Natural killer cell (primary cell): ENCODE results near the gene OR7C1. TPM values are rescaled to one million over a fixed set of nuclear protein-coding genes. Genes with fewer than 3 reads are reported as not detected.

Experiments
- ATAC-seq, 3 donors: fragments of 150-1000 bp in 2 of 3; fragments of 200-7000 bp in 1 of 3; cut with Tn5 transposase; 1 replicate in 1 of 3; 2 replicates in 2 of 3; pipeline ENCODE4 v1.10.0; 2021; ENCODE audit warnings: mild to moderate bottlenecking in 2 of 3, moderate library complexity in 2 of 3
- DNase-seq, 2 donors: peaks; one replicate each; pipeline versions ENCODE4 v3.0.0 to v3.0.0-alpha.2; 2013 to 2021; ENCODE audit warnings: mixed read lengths in 1 of 2
- H3K27ac ChIP-seq: one replicate; pipeline ENCODE4 v1.5.1; 2013; ENCODE audit warnings: mild to moderate bottlenecking, low read length
- H3K27me3 ChIP-seq: one replicate; pipeline ENCODE4 v1.6.1; 2013; ENCODE audit warnings: low read length; ENCODE audit not compliant: control insufficient read depth, insufficient read depth
- H3K36me3 ChIP-seq: one replicate; pipeline ENCODE4 v1.6.1; 2013; ENCODE audit warnings: low read length; ENCODE audit not compliant: control insufficient read depth, insufficient read depth
- H3K4me1 ChIP-seq: one replicate; pipeline ENCODE4 v1.6.1; 2013; ENCODE audit warnings: low read length; ENCODE audit not compliant: control insufficient read depth, insufficient read depth
- H3K4me3 ChIP-seq: one replicate; pipeline ENCODE4 v1.5.1; 2013; ENCODE audit warnings: low read length
- H3K9me3 ChIP-seq: one replicate; pipeline ENCODE4 v1.6.1; 2013; ENCODE audit warnings: low read length; ENCODE audit not compliant: control insufficient read depth, insufficient read depth
- H3K27ac Mint-ChIP-seq, 2 donors: one replicate each; pipeline ENCODE4 v1.8.0; 2022; ENCODE audit warnings: mild to moderate bottlenecking in 2 of 2, mixed read lengths in 2 of 2, moderate library complexity in 1 of 2
- H3K27me3 Mint-ChIP-seq, 2 donors: one replicate each; pipeline ENCODE4 v1.8.0; 2022; ENCODE audit warnings: low read depth in 2 of 2, mixed read lengths in 2 of 2
- H3K36me3 Mint-ChIP-seq: one replicate; pipeline ENCODE4 v1.8.0; 2022; ENCODE audit warnings: mixed read lengths
- H3K4me1 Mint-ChIP-seq, 2 donors: one replicate each; pipeline ENCODE4 v1.8.0; 2022; ENCODE audit warnings: mixed read lengths in 2 of 2
- H3K4me3 Mint-ChIP-seq: one replicate; pipeline ENCODE4 v1.8.0; 2022; ENCODE audit warnings: mild to moderate bottlenecking, moderate library complexity, mixed read lengths
- H3K9me3 Mint-ChIP-seq, 2 donors: one replicate each; pipeline ENCODE4 v1.8.0; 2022; ENCODE audit warnings: mixed read lengths in 2 of 2
- WGBS: methylation state at CpG from one replicate; pipeline ENCODE4 v1.1.7; 2013; ENCODE audit warnings: missing lambda C conversion rate; ENCODE audit not compliant: insufficient coverage; 5-methylcytosine and 5-hydroxymethylcytosine counted together
- intact Hi-C: fragments of 100-400 bp; cut with micrococcal nuclease; formaldehyde crosslinking; loops from one replicate; pipeline ENCODE4 v1.14.2; 2022
- total RNA-seq, 4 donors: library from RNA; stranded (reverse); fragments of 120-200 nt in 1 of 4; gene quantifications; one replicate each; pipeline versions ENCODE4 v1.2.3 to v1.2.4, GENCODE V29; 2013 to 2022
- TF ChIP-seq, protein P1 (sequence below): fragments of 200-600 bp; IDR thresholded peaks from one replicate; pipeline ENCODE4 v1.8.0; 2022; ENCODE audit warnings: antibody characterized with exemption

The OR7C1 gene
- total RNA-seq, 3 donors from 2014 or later (not counting 1 experiment from before 2014, with no cell fraction given), result not detected

DNA sequence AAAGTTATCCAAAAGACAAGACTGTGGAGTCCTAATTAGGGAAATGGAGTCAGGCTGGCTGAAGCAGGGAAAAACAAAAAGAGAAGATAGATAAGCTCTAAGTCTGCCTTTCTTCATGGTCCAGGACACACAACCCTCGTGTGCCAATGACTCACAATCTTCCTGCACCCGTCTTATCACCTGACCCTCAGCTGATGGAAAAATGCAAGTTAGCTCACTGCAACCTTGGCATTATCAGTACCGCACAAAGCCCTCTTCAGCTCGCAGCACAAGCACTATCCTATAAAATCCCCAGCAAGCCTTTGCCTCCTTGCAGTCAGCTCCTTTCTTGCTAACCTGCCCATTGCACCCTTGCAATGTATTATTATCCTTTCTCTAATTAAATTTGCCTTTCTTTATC lies 4.3 kb downstream of the OR7C1 start:
- H3K4me1 Mint-ChIP-seq, result no peaks in the 10 kb centered on the region
- ATAC-seq (no peak), DNase-seq (no peak)
- H3K9me3 ChIP-seq, result no peaks in the 10 kb centered on the region
- no peak overlapping the region for H3K27ac Mint-ChIP-seq
- TF ChIP-seq, protein P1, sequence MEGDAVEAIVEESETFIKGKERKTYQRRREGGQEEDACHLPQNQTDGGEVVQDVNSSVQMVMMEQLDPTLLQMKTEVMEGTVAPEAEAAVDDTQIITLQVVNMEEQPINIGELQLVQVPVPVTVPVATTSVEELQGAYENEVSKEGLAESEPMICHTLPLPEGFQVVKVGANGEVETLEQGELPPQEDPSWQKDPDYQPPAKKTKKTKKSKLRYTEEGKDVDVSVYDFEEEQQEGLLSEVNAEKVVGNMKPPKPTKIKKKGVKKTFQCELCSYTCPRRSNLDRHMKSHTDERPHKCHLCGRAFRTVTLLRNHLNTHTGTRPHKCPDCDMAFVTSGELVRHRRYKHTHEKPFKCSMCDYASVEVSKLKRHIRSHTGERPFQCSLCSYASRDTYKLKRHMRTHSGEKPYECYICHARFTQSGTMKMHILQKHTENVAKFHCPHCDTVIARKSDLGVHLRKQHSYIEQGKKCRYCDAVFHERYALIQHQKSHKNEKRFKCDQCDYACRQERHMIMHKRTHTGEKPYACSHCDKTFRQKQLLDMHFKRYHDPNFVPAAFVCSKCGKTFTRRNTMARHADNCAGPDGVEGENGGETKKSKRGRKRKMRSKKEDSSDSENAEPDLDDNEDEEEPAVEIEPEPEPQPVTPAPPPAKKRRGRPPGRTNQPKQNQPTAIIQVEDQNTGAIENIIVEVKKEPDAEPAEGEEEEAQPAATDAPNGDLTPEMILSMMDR, result no peak
- 83% methylated on average over 4 of the region's 4 CpGs for WGBS
- no peak overlapping the region for H3K4me3 Mint-ChIP-seq
- no peak overlapping the region for H3K27ac ChIP-seq
- no peaks in the 10 kb centered on the region for H3K4me1 ChIP-seq
- H3K36me3 Mint-ChIP-seq, result no peaks in the 10 kb centered on the region
- intact Hi-C loops, result no loop called here
- peaks cover 12 to 25% of the 10 kb centered on the region in 2 donors for H3K27me3 Mint-ChIP-seq
- no peaks in the 10 kb centered on the region for H3K36me3 ChIP-seq
- no peak overlapping the region for H3K4me3 ChIP-seq
- no peaks in the 10 kb centered on the region for H3K9me3 Mint-ChIP-seq
- peaks cover 2% of the 10 kb centered on the region for H3K27me3 ChIP-seq

GRCh38 chr19:14826006-14826405 lies 9.0 kb downstream of the OR7C1 start:
- H3K4me3 ChIP-seq, result no peak overlapping the region
- Mint-ChIP-seq H3K9me3 (no peaks in the 10 kb centered on the region), H3K4me1 (no peaks in the 10 kb centered on the region), H3K27ac (no peak overlapping the region), H3K27me3 (peaks cover 14 to 44% of the 10 kb centered on the region in 2 donors), H3K36me3 (no peaks in the 10 kb centered on the region), H3K4me3 (no peak overlapping the region)
- no peaks in the 10 kb centered on the region for H3K9me3 ChIP-seq
- H3K27me3 ChIP-seq, result peaks cover 5% of the 10 kb centered on the region
- H3K4me1 ChIP-seq, result no peaks in the 10 kb centered on the region
- WGBS, result 100% methylated on average over 1 of the region's 2 CpGs
- no peaks in the 10 kb centered on the region for H3K36me3 ChIP-seq
- DNase-seq (no peak), ATAC-seq (no peak)
- TF ChIP-seq, protein P1, result no peak
- intact Hi-C loops, result no loop called here
- H3K27ac ChIP-seq, result no peak overlapping the region

DNA sequence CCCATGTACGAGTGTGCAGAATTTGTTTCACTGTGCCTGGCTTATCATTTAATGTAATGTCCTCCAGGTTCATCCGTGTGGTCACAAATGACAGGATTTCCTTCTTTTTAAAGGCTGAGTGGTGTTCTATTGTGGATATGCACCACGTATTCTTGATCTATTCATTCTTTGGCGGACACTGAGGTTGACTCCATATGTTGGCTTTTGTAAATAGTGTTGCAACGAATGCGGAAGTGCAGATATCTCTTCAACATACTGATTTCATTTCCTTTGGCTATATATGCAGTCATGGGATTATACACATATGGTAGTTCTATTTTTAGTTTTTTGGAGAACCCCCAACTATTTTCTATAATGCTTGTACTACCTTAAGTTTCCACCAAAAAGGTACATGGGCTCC lies 13.0 kb downstream of the OR7C1 start:
- TF ChIP-seq, protein P1, result no peak
- ATAC-seq (no peak), DNase-seq (no peak)
- Histone ChIP-seq H3K27ac (no peak overlapping the region), H3K36me3 (no peaks in the 10 kb centered on the region), H3K9me3 (no peaks in the 10 kb centered on the region), H3K4me1 (no peaks in the 10 kb centered on the region), H3K4me3 (no peak overlapping the region), H3K27me3 (peaks cover 3% of the 10 kb centered on the region)
- no peak overlapping the region for H3K4me3 Mint-ChIP-seq
- H3K9me3 Mint-ChIP-seq, result no peaks in the 10 kb centered on the region
- H3K27ac Mint-ChIP-seq, result no peak overlapping the region
- 56% methylated on average over 4 of the region's 6 CpGs for WGBS
- intact Hi-C loops, result no loop called here
- no peaks in the 10 kb centered on the region for H3K36me3 Mint-ChIP-seq
- no peaks in the 10 kb centered on the region for H3K4me1 Mint-ChIP-seq
- peaks cover 14 to 31% of the 10 kb centered on the region in 2 donors for H3K27me3 Mint-ChIP-seq

DNA sequence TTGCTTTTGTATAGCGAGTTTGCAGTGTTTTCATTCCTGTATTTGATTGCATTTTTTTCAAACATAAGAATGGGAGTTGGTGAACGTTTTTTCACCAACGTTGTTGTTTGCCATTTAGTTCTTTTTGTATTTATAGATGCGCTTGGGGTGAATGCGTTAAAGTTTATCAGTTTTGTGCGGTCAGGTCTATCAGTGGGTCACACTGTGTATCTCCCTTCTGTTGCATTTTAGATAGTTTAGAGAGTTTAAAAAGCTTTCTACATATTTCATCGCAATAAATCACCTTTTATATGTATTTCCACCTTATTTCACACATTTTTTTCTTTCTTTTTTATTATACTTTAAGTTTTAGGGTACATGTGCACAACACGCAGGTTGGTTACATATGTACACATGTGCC lies 16.4 kb downstream of the OR7C1 start:
- DNase-seq (no peak), ATAC-seq (no peak)
- H3K27me3 ChIP-seq, result no peaks in the 10 kb centered on the region
- Mint-ChIP-seq H3K4me1 (no peaks in the 10 kb centered on the region), H3K27me3 (peaks cover 0 to 5% of the 10 kb centered on the region in 2 donors), H3K27ac (no peak overlapping the region), H3K36me3 (no peaks in the 10 kb centered on the region), H3K9me3 (no peaks in the 10 kb centered on the region), H3K4me3 (no peak overlapping the region)
- H3K36me3 ChIP-seq, result no peaks in the 10 kb centered on the region
- no peaks in the 10 kb centered on the region for H3K9me3 ChIP-seq
- no peak overlapping the region for H3K27ac ChIP-seq
- H3K4me1 ChIP-seq, result no peaks in the 10 kb centered on the region
- WGBS, result 82% methylated on average over 7 of the region's 8 CpGs
- intact Hi-C loops, result no loop called here
- TF ChIP-seq, protein P1, result no peak
- no peak overlapping the region for H3K4me3 ChIP-seq
